Left ventricle myocardium inferior (tissue), 1 donor: ENCODE data around the gene C19orf25. TPM values are rescaled to one million over a fixed set of nuclear protein-coding genes. Genes with fewer than 3 reads are reported as not detected.

Experiments
- DNase-seq: peaks from one replicate; pipeline ENCODE4 v3.0.0-alpha.2; 2020
- H3K27ac ChIP-seq: fragments of 200-600 bp; replicated peaks from 2 replicates; pipeline ENCODE4 v1.8.0; 2021
- H3K27me3 ChIP-seq: fragments of 200-600 bp; 2 replicates; pipeline ENCODE4 v1.8.0; 2021; ENCODE audit warnings: low read depth
- H3K36me3 ChIP-seq: fragments of 200-600 bp; 2 replicates; pipeline ENCODE4 v1.8.0; 2021
- H3K4me1 ChIP-seq: fragments of 200-600 bp; 2 replicates; pipeline ENCODE4 v1.8.0; 2021
- H3K4me3 ChIP-seq: fragments of 200-600 bp; 2 replicates; pipeline ENCODE4 v1.8.0; 2021; ENCODE audit warnings: mild to moderate bottlenecking, moderate library complexity
- H3K9me3 ChIP-seq: fragments of 200-600 bp; replicated peaks from 2 replicates; pipeline ENCODE4 v1.8.0; 2021
- CTCF ChIP-seq: fragments of 200-600 bp; IDR thresholded peaks from 2 replicates; pipeline ENCODE4 v1.8.0; 2021; ENCODE audit warnings: antibody characterized with exemption, mild to moderate bottlenecking, borderline replicate concordance
- intact Hi-C: fragments of 100-400 bp; cut with micrococcal nuclease; formaldehyde crosslinking; loops from one replicate; pipeline ENCODE4 v1.11.0; 2022
- total RNA-seq: library from RNA; stranded (reverse); fragmentation: NEBNext Ultra II Directional; extraction: Animal tissue kit (Norgen Biotek cat#: 25700); gene quantifications from one replicate; pipeline ENCODE4 v1.2.1, GENCODE V29; 2021
- donor health status: DM: no; HTN: yes; CAD: no; lungs with severe emphysema.

C19orf25 gene
- total RNA-seq, 1 donor from 2014 or later: 16.1 TPM

- Histone ChIP-seq H3K4me1 (peaks cover 40% of the 10 kb centered on the region), H3K4me3 (no peak overlapping the region), H3K36me3 (peaks cover 88% of the 10 kb centered on the region), H3K27ac (peak overlapping the region; percentile 84), H3K9me3 (no peaks in the 10 kb centered on the region), H3K27me3 (no peaks in the 10 kb centered on the region)
- intact Hi-C loops: no loop called here
- no peak for DNase-seq
- TF ChIP-seq CTCF: no peak
These were observed 50.1 kb downstream of the C19orf25 start for GRCh38 chr19:1428738-1429391.

- Histone ChIP-seq H3K36me3 (peaks cover 88% of the 10 kb centered on the region), H3K9me3 (no peaks in the 10 kb centered on the region), H3K4me1 (peaks cover 40% of the 10 kb centered on the region), H3K27ac (no peak overlapping the region), H3K4me3 (no peak overlapping the region), H3K27me3 (no peaks in the 10 kb centered on the region)
- intact Hi-C loops: no loop called here
- TF ChIP-seq CTCF: no peak
- no peak for DNase-seq
These were observed 51.6 kb downstream of the C19orf25 start for GRCh38 chr19:1427221-1427920.

- Histone ChIP-seq H3K27ac (no peak overlapping the region), H3K27me3 (no peaks in the 10 kb centered on the region), H3K9me3 (no peaks in the 10 kb centered on the region), H3K36me3 (peaks cover 88% of the 10 kb centered on the region), H3K4me3 (no peak overlapping the region), H3K4me1 (peaks cover 45% of the 10 kb centered on the region)
- no peak for TF ChIP-seq CTCF
- DNase-seq: no peak
- intact Hi-C loops: no loop called here
These were observed 52.3 kb downstream of the C19orf25 start for GRCh38 chr19:1426736-1427135.

- no peak for TF ChIP-seq CTCF
- Histone ChIP-seq H3K4me3 (no peak overlapping the region), H3K4me1 (peaks cover 40% of the 10 kb centered on the region), H3K9me3 (no peaks in the 10 kb centered on the region), H3K27me3 (no peaks in the 10 kb centered on the region), H3K36me3 (peaks cover 88% of the 10 kb centered on the region), H3K27ac (no peak overlapping the region)
- no peak for DNase-seq
- intact Hi-C loops: no loop called here
These were observed 53.1 kb downstream of the C19orf25 start for GRCh38 chr19:1425902-1426301.

GRCh38 chr19:1425102-1425837 lies 53.7 kb downstream of the C19orf25 start:
- no peak for TF ChIP-seq CTCF
- Histone ChIP-seq H3K4me3 (no peak overlapping the region), H3K27ac (no peak overlapping the region), H3K27me3 (no peaks in the 10 kb centered on the region), H3K9me3 (no peaks in the 10 kb centered on the region), H3K4me1 (peaks cover 34% of the 10 kb centered on the region), H3K36me3 (peaks cover 88% of the 10 kb centered on the region)
- intact Hi-C loops: no loop called here
- no peak for DNase-seq
